Suppressor macrophage treated with lipopolysaccharide for 4 hours (primary cell): ENCODE measurements around the gene KAZALD1.
A peak's percentile ranks its signal among the peaks of the same experiment; 100 is the strongest.

ENCODE experiments used
- DNase-seq: peaks from one replicate; pipeline ENCODE4 v3.0.0-alpha.2; 2020

KAZALD1 gene

DNA sequence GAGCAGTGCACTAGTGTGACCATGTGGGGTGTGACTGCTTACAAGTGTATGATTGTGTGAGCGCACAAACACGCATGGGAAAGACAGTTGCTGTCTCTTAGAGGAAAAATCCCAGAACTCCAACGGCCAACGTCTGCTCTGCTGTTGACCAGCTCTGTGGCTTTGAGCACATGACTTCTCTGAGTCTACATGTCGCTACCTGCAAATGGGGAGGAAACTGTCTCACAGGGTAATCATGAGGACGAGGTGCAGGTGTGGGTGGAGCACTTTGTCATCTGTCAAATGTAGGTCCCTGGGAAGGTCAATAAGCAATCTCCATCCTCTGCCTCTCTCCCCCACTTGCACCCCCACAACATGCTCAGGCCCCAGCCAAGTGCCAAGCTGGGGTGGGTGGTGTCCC lies 38.1 kb downstream of the KAZALD1 start:
- DNase-seq, result no peak

DNA sequence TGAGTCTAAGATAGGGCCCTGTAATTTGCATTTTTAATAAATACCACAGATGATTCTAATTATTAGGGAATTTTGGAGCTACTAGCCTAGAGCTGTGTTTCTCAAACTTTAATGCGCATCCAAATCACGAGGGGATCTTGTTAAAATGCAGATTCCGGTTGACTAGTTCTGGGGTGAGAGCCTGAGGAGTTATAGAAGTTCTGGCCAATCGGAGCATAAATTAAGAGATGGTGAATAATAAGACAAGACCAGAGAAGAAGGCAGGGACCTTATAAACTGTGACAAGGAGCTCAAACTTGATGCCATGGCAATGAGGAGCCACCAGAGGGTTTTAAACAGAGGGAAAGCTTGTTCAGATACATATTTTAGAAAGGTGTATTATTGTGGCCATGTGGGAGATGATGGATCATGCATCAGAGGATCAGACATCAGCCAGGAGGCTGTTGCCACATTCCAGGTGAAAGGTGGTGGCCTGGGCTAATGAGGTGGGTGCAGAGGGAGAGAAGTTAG lies 39.6 kb downstream of the KAZALD1 start:
- DNase-seq, result no peak

- DNase-seq, result no peak
Observed at GRCh38 chr10:101103430-101103829, 41.6 kb downstream of the KAZALD1 start.

GRCh38 chr10:101106351-101106750 lies 44.6 kb downstream of the KAZALD1 start:
- DNase-seq, result no peak

- no peak for DNase-seq
Observed at GRCh38 chr10:101107771-101108170, 46.0 kb downstream of the KAZALD1 start.

DNA sequence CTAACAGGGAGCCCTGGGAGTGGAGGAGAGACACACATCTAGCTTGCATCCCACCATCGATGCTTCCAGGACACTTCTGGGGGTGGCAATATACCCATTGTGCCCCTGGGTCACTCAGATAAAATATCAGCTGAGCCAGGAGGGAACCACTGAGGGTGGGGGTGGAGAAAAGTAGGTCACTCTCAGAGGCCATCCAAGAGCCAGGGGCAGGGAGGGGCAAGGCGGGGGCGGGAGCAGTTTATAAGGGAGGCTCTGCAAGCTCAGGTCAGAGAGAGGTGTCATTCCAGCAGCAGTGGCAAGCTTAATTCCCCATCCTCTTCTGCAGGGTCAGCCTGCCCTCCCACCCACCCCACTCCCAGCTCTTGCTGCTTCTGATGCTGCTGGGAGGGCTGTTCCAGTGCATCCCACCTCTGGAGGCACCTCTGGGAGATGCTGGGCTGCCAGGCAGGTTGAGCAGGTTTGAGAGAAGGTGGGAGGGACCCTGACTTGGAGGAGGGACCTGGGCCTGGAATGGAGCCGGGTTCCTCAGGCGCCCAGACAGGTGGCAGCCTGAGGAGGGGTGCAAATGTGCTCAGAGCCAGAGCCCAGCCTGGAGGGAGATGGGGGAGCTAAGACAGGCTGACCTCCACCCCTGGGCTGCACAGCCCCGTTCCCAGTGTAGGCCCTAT lies 49.2 kb downstream of the KAZALD1 start:
- DNase-seq, result no peak

GRCh38 chr10:101111547-101111946 lies 49.8 kb downstream of the KAZALD1 start:
- no peak for DNase-seq

GRCh38 chr10:101112799-101113594 lies 51.2 kb downstream of the KAZALD1 start:
- no peak for DNase-seq

- no peak for DNase-seq
Observed at GRCh38 chr10:101113890-101114403, 52.2 kb downstream of the KAZALD1 start.

DNA sequence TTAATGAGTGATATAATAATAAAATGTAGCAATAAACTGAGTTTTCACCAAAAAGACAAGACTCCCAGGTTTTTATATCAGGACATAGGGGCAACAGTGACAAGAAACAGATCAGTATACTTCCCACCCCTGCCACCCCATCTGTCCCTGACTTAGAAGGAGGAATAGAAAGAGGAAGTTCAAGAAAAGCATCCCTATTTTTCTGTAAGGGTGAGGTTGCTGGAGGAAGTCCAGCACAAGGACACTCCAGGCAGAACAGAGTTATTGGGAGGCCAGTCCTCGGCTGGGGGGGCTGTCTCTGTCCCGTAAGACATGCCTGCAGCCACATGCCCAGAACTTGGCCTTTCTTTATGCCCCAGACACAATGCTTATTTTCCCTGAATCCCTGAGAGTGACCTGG lies 52.9 kb downstream of the KAZALD1 start:
- peak; percentile 43 for DNase-seq
